ENCODE results near the gene ACP2.

The ACP2 gene

GRCh38 chr11:47269002-47269828 is 20.6 kb upstream of the ACP2 start:
- DNase-seq (ENCODE audit: low read depth): peak; percentile 64

- no peak for DNase-seq (ENCODE audit: low read depth)
These were observed 19.9 kb upstream of the ACP2 start for GRCh38 chr11:47268448-47269001.

GRCh38 chr11:47267876-47268275 is 19.3 kb upstream of the ACP2 start:
- DNase-seq (ENCODE audit: low read depth): no peak

- no peak for DNase-seq (ENCODE audit: low read depth)
These were observed 15.9 kb upstream of the ACP2 start for GRCh38 chr11:47264521-47264920.

GRCh38 chr11:47264119-47264518 is 15.5 kb upstream of the ACP2 start:
- DNase-seq (ENCODE audit: low read depth): no peak

- DNase-seq (ENCODE audit: low read depth): no peak
These were observed 12.7 kb upstream of the ACP2 start for GRCh38 chr11:47261291-47261800.

GRCh38 chr11:47260366-47260765 is 11.8 kb upstream of the ACP2 start:
- no peak for DNase-seq (ENCODE audit: low read depth)

GRCh38 chr11:47259232-47259977 is 10.8 kb upstream of the ACP2 start:
- no peak for DNase-seq (ENCODE audit: low read depth)

- DNase-seq (ENCODE audit: low read depth): no peak
These were observed 9.8 kb upstream of the ACP2 start for GRCh38 chr11:47258317-47258902.

- no peak for DNase-seq (ENCODE audit: low read depth)
These were observed 9.1 kb upstream of the ACP2 start, which contains the start of gene NR1H3 for GRCh38 chr11:47257517-47258316. NR1H3 (plus strand) TSS chr11:47257996; CDS start chr11:47259217, 1,221 bp downstream.

- DNase-seq (ENCODE audit: low read depth): no peak
These were observed 8.5 kb upstream of the ACP2 start for GRCh38 chr11:47257177-47257516.

- DNase-seq (ENCODE audit: low read depth): no peak
These were observed 7.8 kb upstream of the ACP2 start for GRCh38 chr11:47256374-47256773.

- no peak for DNase-seq (ENCODE audit: low read depth)
These were observed 5.8 kb upstream of the ACP2 start for GRCh38 chr11:47254386-47254785.

GRCh38 chr11:47253660-47254059 is 5.0 kb upstream of the ACP2 start:
- DNase-seq (ENCODE audit: low read depth): no peak

GRCh38 chr11:47251751-47252150 is 3.1 kb upstream of the ACP2 start:
- DNase-seq (ENCODE audit: low read depth): no peak

GRCh38 chr11:47249378-47249715 is 733 bp upstream of the ACP2 start:
- DNase-seq (ENCODE audit: low read depth): no peak

- no peak for DNase-seq (ENCODE audit: low read depth)
These were observed 330 bp downstream of the ACP2 start for GRCh38 chr11:47248304-47248663.

- no peak for DNase-seq (ENCODE audit: low read depth)
These were observed 1.1 kb downstream of the ACP2 start for GRCh38 chr11:47247502-47247901.

- DNase-seq (ENCODE audit: low read depth): no peak
These were observed 2.8 kb downstream of the ACP2 start for GRCh38 chr11:47245611-47246357.

GRCh38 chr11:47244448-47245350 is 3.9 kb downstream of the ACP2 start:
- no peak for DNase-seq (ENCODE audit: low read depth)
